Liver (tissue), 9 donors: ENCODE measurements around the gene GOLGA5. TPM values are rescaled to one million over a fixed set of nuclear protein-coding genes. Genes with fewer than 3 reads are reported as not detected.

Experiments used
- DNase-seq: peaks from one replicate; pipeline ENCODE4 v3.0.0-alpha.2; 2017; ENCODE audit warnings: low spot score
- H3K27ac ChIP-seq, 2 donors: one replicate each; pipeline ENCODE4 v1.7.0; 2013; ENCODE audit warnings: inconsistent platforms in 2 of 2, low read length in 2 of 2, control low read depth in 1 of 2, low read depth in 1 of 2, mild to moderate bottlenecking in 1 of 2
- H3K27me3 ChIP-seq, 4 donors: one replicate each; pipeline versions ENCODE4 v1.6.1 to v1.7.0; 2013; ENCODE audit warnings: low read length in 3 of 4, inconsistent platforms in 1 of 4, mild to moderate bottlenecking in 1 of 4, moderate library complexity in 1 of 4; ENCODE audit not compliant: control insufficient read depth in 4 of 4, insufficient read depth in 4 of 4
- H3K36me3 ChIP-seq, 4 donors: one replicate each; pipeline versions ENCODE4 v1.6.1 to v1.7.0; 2013; ENCODE audit warnings: low read length in 3 of 4, mild to moderate bottlenecking in 3 of 4, low read depth in 1 of 4, moderate library complexity in 1 of 4; ENCODE audit not compliant: control insufficient read depth in 4 of 4, insufficient read depth in 3 of 4
- H3K4me1 ChIP-seq, 4 donors: one replicate each; pipeline versions ENCODE4 v1.6.1 to v1.7.0; 2013; ENCODE audit warnings: low read length in 3 of 4, mild to moderate bottlenecking in 3 of 4, moderate library complexity in 1 of 4; ENCODE audit not compliant: control insufficient read depth in 4 of 4, insufficient read depth in 4 of 4
- H3K4me3 ChIP-seq, 3 donors: one replicate each; pipeline versions ENCODE4 v1.6.1 to v1.7.0; 2013; ENCODE audit warnings: low read length in 3 of 3, control low read depth in 1 of 3, low read depth in 1 of 3, mild to moderate bottlenecking in 1 of 3
- H3K9ac ChIP-seq, 2 donors: one replicate each; pipeline ENCODE4 v1.7.0; 2013; ENCODE audit warnings: low read length in 2 of 2, mild to moderate bottlenecking in 2 of 2, moderate library complexity in 2 of 2, control low read depth in 1 of 2, low read depth in 1 of 2
- H3K9me3 ChIP-seq, 4 donors: one replicate each; pipeline versions ENCODE4 v1.6.1 to v1.7.0; 2013; ENCODE audit warnings: low read length in 3 of 4; ENCODE audit not compliant: control insufficient read depth in 4 of 4
- EGR1 ChIP-seq, 2 donors: IDR thresholded peaks; 2 replicates each; pipeline ENCODE4 v1.6.1; 2016 to 2018; ENCODE audit warnings: antibody characterized with exemption in 2 of 2, low read depth in 2 of 2
- FOXA1 ChIP-seq: IDR thresholded peaks from 2 replicates; pipeline ENCODE4 v1.6.1; 2016; ENCODE audit warnings: antibody characterized with exemption
- FOXA2 ChIP-seq: IDR thresholded peaks from 2 replicates; pipeline ENCODE4 v1.6.1; 2016; ENCODE audit warnings: antibody characterized with exemption
- GABPA ChIP-seq, 2 donors: IDR thresholded peaks in 1 of 2; conservative IDR thresholded peaks in 1 of 2; 2 replicates each; pipeline ENCODE4 v1.6.1; 2016; ENCODE audit warnings: antibody characterized with exemption in 2 of 2, mild to moderate bottlenecking in 1 of 2, moderate library complexity in 1 of 2
- HNF4A ChIP-seq, 2 donors: conservative IDR thresholded peaks; 2 replicates each; pipeline ENCODE4 v1.6.1; 2016; ENCODE audit warnings: antibody characterized with exemption in 2 of 2, mild to moderate bottlenecking in 2 of 2
- HNF4G ChIP-seq: IDR thresholded peaks from 2 replicates; pipeline ENCODE4 v1.6.1; 2016; ENCODE audit warnings: antibody characterized with exemption
- JUND ChIP-seq, 2 donors: IDR thresholded peaks; 2 replicates each; pipeline ENCODE4 v1.6.1; 2016; ENCODE audit warnings: antibody characterized with exemption in 2 of 2
- MAX ChIP-seq: IDR thresholded peaks from 2 replicates; pipeline ENCODE4 v1.6.1; 2016; ENCODE audit warnings: antibody characterized with exemption
- NR2F2 ChIP-seq: IDR thresholded peaks from 2 replicates; pipeline ENCODE4 v1.6.1; 2016; ENCODE audit warnings: antibody characterized with exemption
- RAD21 ChIP-seq, 2 donors: IDR thresholded peaks; 2 replicates each; pipeline ENCODE4 v1.6.1; 2016; ENCODE audit warnings: antibody characterized with exemption in 2 of 2, mild to moderate bottlenecking in 2 of 2
- RXRA ChIP-seq, 2 donors: IDR thresholded peaks; 2 replicates each; pipeline ENCODE4 v1.6.1; 2017 to 2018; ENCODE audit warnings: antibody characterized with exemption in 2 of 2, mild to moderate bottlenecking in 1 of 2
- SP1 ChIP-seq: IDR thresholded peaks from 2 replicates; pipeline ENCODE4 v1.6.1; 2018; ENCODE audit warnings: antibody characterized with exemption, mild to moderate bottlenecking
- TAF1 ChIP-seq: conservative IDR thresholded peaks from 2 replicates; pipeline ENCODE4 v1.6.1; 2016; ENCODE audit warnings: antibody characterized with exemption, mild to moderate bottlenecking
- YY1 ChIP-seq: IDR thresholded peaks from 2 replicates; pipeline ENCODE4 v1.6.1; 2016; ENCODE audit warnings: antibody characterized with exemption, mild to moderate bottlenecking
- WGBS: extraction: QIAGEN DNeasy Blood & Tissue Kit; methylation state at CpG from one replicate; pipeline ENCODE4 v1.1.7; 2013; 5-methylcytosine and 5-hydroxymethylcytosine counted together
- polyA plus RNA-seq, 2 donors: library from polyadenylated mRNA; stranded (reverse) in 1 of 2; unstranded in 1 of 2; fragments of 200-250 nt in 1 of 2; fragments of >200 nt in 1 of 2; fragmentation: Nextera tagmentation in 1 of 2; extraction: Ambion mirVana in 1 of 2; gene quantifications; one replicate each; pipeline versions ENCODE4 v1.2.1 to v1.2.3, GENCODE V29; 2013 to 2015
- total RNA-seq, 2 donors: library from RNA; depleted of rRNA; stranded (reverse); fragments of >200 nt; gene quantifications; one replicate each; pipeline ENCODE4 v1.2.3, GENCODE V29; 2014
- TF ChIP-seq, protein P1 (sequence below): fragments of 150-350 bp; IDR thresholded peaks from 2 replicates; pipeline ENCODE4 v1.5.1; 2017; ENCODE audit warnings: improper control_type of control experiment, low read depth, low read length; ENCODE audit not compliant: missing input control
- TF ChIP-seq, protein P2 (sequence below): IDR thresholded peaks from 2 replicates; pipeline ENCODE4 v1.6.1; 2016; ENCODE audit warnings: antibody characterized with exemption
- TF ChIP-seq, protein P3 (sequence below): IDR thresholded peaks from 2 replicates; pipeline ENCODE4 v1.6.1; 2016; ENCODE audit warnings: antibody characterized with exemption
- TF ChIP-seq, protein P4 (sequence below): IDR thresholded peaks from 2 replicates; pipeline ENCODE4 v1.6.1; 2016; ENCODE audit warnings: antibody characterized with exemption, mild to moderate bottlenecking
- donor health status: healthy.
- donor health status: healthy.
- donor health status: healthy.
- donor health status: healthy.
- donor health status: healthy.

The GOLGA5 gene
- total and polyA plus RNA-seq, 4 donors, result 19.2 to 39.9 (median 28.2) TPM

DNA sequence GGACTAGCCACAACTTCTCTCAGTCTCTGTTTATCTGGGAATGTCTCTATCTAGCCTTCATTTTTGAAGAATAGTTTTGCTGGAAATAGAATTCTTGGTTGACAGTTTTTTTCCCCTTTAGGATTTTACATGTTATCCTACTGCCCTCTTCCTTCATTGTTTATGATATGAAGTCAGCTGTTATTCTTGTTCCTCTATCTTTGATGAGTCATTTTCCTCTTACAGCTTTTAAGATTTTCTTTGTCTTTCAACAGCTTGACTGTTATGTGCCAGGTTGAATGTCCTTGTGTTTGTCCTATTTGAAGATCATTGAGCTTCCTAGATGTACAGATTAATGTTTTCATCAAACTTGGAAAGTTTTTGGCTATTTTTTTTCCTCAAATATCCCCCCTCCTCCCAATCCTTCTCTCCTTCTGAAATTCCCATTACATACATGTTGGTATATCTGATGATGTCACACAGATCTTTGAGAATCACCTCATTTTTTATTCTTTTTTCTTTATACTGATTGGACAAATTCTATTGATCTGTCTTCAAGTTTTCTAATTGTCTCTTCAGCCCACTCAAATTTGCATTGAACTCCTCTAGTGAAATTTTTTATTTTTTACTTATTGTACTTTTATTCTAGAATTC lies 4.5 kb upstream of the GOLGA5 start:
- H3K9me3 ChIP-seq, result peaks cover 0 to 5% (median 1%) of the 10 kb centered on the region in 4 donors
- no peak for DNase-seq
- TF ChIP-seq, protein P1, sequence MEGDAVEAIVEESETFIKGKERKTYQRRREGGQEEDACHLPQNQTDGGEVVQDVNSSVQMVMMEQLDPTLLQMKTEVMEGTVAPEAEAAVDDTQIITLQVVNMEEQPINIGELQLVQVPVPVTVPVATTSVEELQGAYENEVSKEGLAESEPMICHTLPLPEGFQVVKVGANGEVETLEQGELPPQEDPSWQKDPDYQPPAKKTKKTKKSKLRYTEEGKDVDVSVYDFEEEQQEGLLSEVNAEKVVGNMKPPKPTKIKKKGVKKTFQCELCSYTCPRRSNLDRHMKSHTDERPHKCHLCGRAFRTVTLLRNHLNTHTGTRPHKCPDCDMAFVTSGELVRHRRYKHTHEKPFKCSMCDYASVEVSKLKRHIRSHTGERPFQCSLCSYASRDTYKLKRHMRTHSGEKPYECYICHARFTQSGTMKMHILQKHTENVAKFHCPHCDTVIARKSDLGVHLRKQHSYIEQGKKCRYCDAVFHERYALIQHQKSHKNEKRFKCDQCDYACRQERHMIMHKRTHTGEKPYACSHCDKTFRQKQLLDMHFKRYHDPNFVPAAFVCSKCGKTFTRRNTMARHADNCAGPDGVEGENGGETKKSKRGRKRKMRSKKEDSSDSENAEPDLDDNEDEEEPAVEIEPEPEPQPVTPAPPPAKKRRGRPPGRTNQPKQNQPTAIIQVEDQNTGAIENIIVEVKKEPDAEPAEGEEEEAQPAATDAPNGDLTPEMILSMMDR, result no peak
- no peak for TF ChIP-seq HNF4A (conservative IDR thresholded peaks at IDR 0.05)
- TF ChIP-seq, protein P2, sequence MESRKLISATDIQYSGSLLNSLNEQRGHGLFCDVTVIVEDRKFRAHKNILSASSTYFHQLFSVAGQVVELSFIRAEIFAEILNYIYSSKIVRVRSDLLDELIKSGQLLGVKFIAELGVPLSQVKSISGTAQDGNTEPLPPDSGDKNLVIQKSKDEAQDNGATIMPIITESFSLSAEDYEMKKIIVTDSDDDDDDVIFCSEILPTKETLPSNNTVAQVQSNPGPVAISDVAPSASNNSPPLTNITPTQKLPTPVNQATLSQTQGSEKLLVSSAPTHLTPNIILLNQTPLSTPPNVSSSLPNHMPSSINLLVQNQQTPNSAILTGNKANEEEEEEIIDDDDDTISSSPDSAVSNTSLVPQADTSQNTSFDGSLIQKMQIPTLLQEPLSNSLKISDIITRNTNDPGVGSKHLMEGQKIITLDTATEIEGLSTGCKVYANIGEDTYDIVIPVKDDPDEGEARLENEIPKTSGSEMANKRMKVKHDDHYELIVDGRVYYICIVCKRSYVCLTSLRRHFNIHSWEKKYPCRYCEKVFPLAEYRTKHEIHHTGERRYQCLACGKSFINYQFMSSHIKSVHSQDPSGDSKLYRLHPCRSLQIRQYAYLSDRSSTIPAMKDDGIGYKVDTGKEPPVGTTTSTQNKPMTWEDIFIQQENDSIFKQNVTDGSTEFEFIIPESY, result no peak
- no peak for TF ChIP-seq GABPA (IDR thresholded peaks at IDR 0.05 in 1 of 2, conservative IDR thresholded peaks at IDR 0.05 in 1 of 2)
- TF ChIP-seq, protein P3, sequence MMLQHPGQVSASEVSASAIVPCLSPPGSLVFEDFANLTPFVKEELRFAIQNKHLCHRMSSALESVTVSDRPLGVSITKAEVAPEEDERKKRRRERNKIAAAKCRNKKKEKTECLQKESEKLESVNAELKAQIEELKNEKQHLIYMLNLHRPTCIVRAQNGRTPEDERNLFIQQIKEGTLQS, result no peak
- no peak for TF ChIP-seq JUND (IDR thresholded peaks at IDR 0.05)
- no peak for TF ChIP-seq MAX
- no peak for TF ChIP-seq SP1
- no peak for TF ChIP-seq FOXA1
- TF ChIP-seq EGR1 (IDR thresholded peaks at IDR 0.05; ENCODE audit: low read depth in 2 of 2), result no peak
- no peak for TF ChIP-seq TAF1
- no peak for TF ChIP-seq NR2F2
- TF ChIP-seq FOXA2, result no peak
- TF ChIP-seq RXRA (IDR thresholded peaks at IDR 0.05), result no peak
- no peak for TF ChIP-seq YY1
- no peaks in the 10 kb centered on the region for H3K36me3 ChIP-seq
- peaks cover 0 to 6% (median 2%) of the 10 kb centered on the region in 4 donors for H3K4me1 ChIP-seq
- H3K27ac ChIP-seq, result no peak overlapping the region
- no peak overlapping the region for H3K9ac ChIP-seq
- H3K27me3 ChIP-seq, result no peaks in the 10 kb centered on the region
- H3K4me3 ChIP-seq, result no peak overlapping the region

DNA sequence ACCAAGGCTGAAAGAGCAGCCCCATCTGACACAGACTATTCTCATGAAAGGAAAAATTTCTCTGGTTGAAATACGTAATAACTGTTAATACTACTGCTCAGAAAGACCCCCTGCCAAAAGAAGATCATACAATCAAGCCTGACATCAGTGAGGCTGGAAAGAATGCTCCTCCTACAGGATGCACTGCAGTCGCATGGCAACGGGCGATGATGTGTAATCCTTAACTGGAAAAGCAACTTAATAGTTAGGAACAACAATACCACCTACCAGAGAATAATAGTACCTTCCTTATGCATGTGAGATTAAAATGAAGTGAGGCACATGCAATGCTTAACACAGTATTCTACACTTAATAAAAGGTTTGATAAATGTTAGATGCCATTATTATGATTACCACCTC lies 1.2 kb upstream of the GOLGA5 start:
- no peak overlapping the region for H3K27ac ChIP-seq
- no peaks in the 10 kb centered on the region for H3K27me3 ChIP-seq
- no peak for DNase-seq
- H3K4me1 ChIP-seq, result peaks cover 0 to 30% (median 24%) of the 10 kb centered on the region in 4 donors
- 69% methylated on average over 4 of the region's 4 CpGs for WGBS
- no peak overlapping the region for H3K4me3 ChIP-seq
- peaks cover 0 to 5% (median 1%) of the 10 kb centered on the region in 4 donors for H3K9me3 ChIP-seq
- no peak overlapping the region for H3K9ac ChIP-seq
- H3K36me3 ChIP-seq, result peaks cover 0 to 7% (median 3%) of the 10 kb centered on the region in 4 donors
- TF ChIP-seq HNF4G (no peak), YY1 (no peak), FOXA1 (no peak), GABPA (IDR thresholded peaks at IDR 0.05 in 1 of 2, conservative IDR thresholded peaks at IDR 0.05 in 1 of 2) (no peak), MAX (no peak), HNF4A (conservative IDR thresholded peaks at IDR 0.05) (no peak), EGR1 (IDR thresholded peaks at IDR 0.05; ENCODE audit: low read depth in 2 of 2) (no peak), RAD21 (IDR thresholded peaks at IDR 0.05) (no peak)
- TF ChIP-seq, protein P2, result no peak
- TF ChIP-seq, protein P4, sequence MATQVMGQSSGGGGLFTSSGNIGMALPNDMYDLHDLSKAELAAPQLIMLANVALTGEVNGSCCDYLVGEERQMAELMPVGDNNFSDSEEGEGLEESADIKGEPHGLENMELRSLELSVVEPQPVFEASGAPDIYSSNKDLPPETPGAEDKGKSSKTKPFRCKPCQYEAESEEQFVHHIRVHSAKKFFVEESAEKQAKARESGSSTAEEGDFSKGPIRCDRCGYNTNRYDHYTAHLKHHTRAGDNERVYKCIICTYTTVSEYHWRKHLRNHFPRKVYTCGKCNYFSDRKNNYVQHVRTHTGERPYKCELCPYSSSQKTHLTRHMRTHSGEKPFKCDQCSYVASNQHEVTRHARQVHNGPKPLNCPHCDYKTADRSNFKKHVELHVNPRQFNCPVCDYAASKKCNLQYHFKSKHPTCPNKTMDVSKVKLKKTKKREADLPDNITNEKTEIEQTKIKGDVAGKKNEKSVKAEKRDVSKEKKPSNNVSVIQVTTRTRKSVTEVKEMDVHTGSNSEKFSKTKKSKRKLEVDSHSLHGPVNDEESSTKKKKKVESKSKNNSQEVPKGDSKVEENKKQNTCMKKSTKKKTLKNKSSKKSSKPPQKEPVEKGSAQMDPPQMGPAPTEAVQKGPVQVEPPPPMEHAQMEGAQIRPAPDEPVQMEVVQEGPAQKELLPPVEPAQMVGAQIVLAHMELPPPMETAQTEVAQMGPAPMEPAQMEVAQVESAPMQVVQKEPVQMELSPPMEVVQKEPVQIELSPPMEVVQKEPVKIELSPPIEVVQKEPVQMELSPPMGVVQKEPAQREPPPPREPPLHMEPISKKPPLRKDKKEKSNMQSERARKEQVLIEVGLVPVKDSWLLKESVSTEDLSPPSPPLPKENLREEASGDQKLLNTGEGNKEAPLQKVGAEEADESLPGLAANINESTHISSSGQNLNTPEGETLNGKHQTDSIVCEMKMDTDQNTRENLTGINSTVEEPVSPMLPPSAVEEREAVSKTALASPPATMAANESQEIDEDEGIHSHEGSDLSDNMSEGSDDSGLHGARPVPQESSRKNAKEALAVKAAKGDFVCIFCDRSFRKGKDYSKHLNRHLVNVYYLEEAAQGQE, result no peak
- TF ChIP-seq, protein P3, result no peak
- TF ChIP-seq, protein P1, result no peak
